PC-3 (cell line): Measurements from ENCODE around the gene NDUFS2. TPM values are rescaled to one million over a fixed set of nuclear protein-coding genes. Genes with fewer than 3 reads are reported as not detected.

Experiments used
- ATAC-seq: fragments of 200-7000 bp; cut with Tn5 transposase; 2 replicates; pipeline ENCODE4 v1.9.1; 2020; ENCODE audit warnings: mild to moderate bottlenecking, moderate library complexity
- BruUV-seq: library from RNA; stranded (reverse); fragments of 400-500 nt; replicated peaks from 2 replicates; lab custom pipeline; 2021; lab: Mats Ljungman, UMichigan
- CTCF ChIA-PET: fragments of 300-600 bp; sonication (Branson Sonifier 250); formaldehyde crosslinking; loops from one replicate; lab custom pipeline; 2022; ENCODE audit warnings: antibody characterized with exemption; lab: Charles Lee
- POLR2A ChIA-PET: fragments of 300-600 bp; sonication (Branson Sonifier 250); formaldehyde crosslinking; loops from one replicate; lab custom pipeline; 2022; ENCODE audit warnings: antibody characterized with exemption; ENCODE audit not compliant: unreplicated experiment; lab: Charles Lee
- DNase-seq: peaks from one replicate; pipeline ENCODE4 v3.0.0-alpha.2; 2015
- H2AFZ ChIP-seq: fragments of 300-600 bp; sonication (generic); 2 replicates; pipeline ENCODE4 v1.6.0; 2016; ENCODE audit warnings: antibody characterized with exemption, low read length
- H3F3A ChIP-seq: fragments of 300-600 bp; sonication (generic); one replicate; pipeline ENCODE4 v1.6.0; 2017; ENCODE audit warnings: antibody characterized with exemption, low read length, control low read depth, mild to moderate bottlenecking; ENCODE audit not compliant: unreplicated experiment
- H3K27ac ChIP-seq: fragments of 300-600 bp; sonication (generic); 2 replicates; pipeline ENCODE4 v1.5.1; 2016; ENCODE audit warnings: mild to moderate bottlenecking, low read length
- H3K27me3 ChIP-seq: fragments of 300-600 bp; sonication (generic); 2 replicates; pipeline ENCODE4 v1.6.1; 2016; ENCODE audit warnings: low read length, mixed read lengths
- H3K36me3 ChIP-seq: fragments of 300-600 bp; sonication (generic); 2 replicates; pipeline ENCODE4 v1.6.1; 2016; ENCODE audit warnings: low read depth, mixed run types, low read length, mixed read lengths
- H3K4me1 ChIP-seq: fragments of 300-600 bp; sonication (generic); 2 replicates; pipeline ENCODE4 v1.5.1; 2016; ENCODE audit warnings: low read length; ENCODE audit not compliant: insufficient read depth
- H3K4me2 ChIP-seq: fragments of 300-600 bp; sonication (generic); 2 replicates; pipeline ENCODE4 v1.6.0; 2016; ENCODE audit warnings: low read length
- H3K4me3 ChIP-seq: fragments of 300-600 bp; sonication (generic); 2 replicates; pipeline ENCODE4 v1.5.1; 2016; ENCODE audit warnings: mild to moderate bottlenecking, low read length, mixed read lengths
- H3K79me2 ChIP-seq: fragments of 300-600 bp; sonication (generic); 2 replicates; pipeline ENCODE4 v1.6.1; 2017; ENCODE audit warnings: low read length, mixed read lengths
- H3K9ac ChIP-seq: fragments of 300-600 bp; sonication (generic); 2 replicates; pipeline ENCODE4 v1.6.0; 2016; ENCODE audit warnings: mild to moderate bottlenecking, low read length
- H3K9me2 ChIP-seq: fragments of 300-600 bp; sonication (generic); replicated peaks from 2 replicates; pipeline ENCODE4 v1.6.1; 2016; ENCODE audit warnings: mixed run types, low read length, mixed read lengths
- H3K9me3 ChIP-seq: fragments of 300-600 bp; sonication (generic); 2 replicates; pipeline ENCODE4 v1.6.1; 2016; ENCODE audit warnings: low read length, mixed read lengths
- H4K20me1 ChIP-seq: fragments of 300-600 bp; sonication (generic); 2 replicates; pipeline ENCODE4 v1.6.1; 2016; ENCODE audit warnings: low read length, mixed read lengths
- EZH2 ChIP-seq: fragments of 300-600 bp; sonication (generic); IDR thresholded peaks from one replicate; pipeline ENCODE4 v1.6.1; 2017; ENCODE audit warnings: antibody characterized with exemption, mild to moderate bottlenecking, low read length; ENCODE audit not compliant: unreplicated experiment
- EZH2phosphoT487 ChIP-seq: fragments of 300-600 bp; sonication (generic); IDR thresholded peaks from 2 replicates; pipeline ENCODE4 v1.6.1; 2018; ENCODE audit warnings: mild to moderate bottlenecking, antibody characterized with exemption, low read length, borderline replicate concordance
- intact Hi-C: fragments of 100-400 bp; cut with micrococcal nuclease; formaldehyde crosslinking; loops from 2 replicates; pipeline ENCODE4 v1.9.0; 2023
- microRNA-seq: library from miRNA; unstranded; fragments of <30 nt; microRNA quantifications from one replicate; pipeline ENCODE4 v1.1.0, GENCODE V29; 2020; ENCODE audit not compliant: unreplicated experiment
- total RNA-seq: library from RNA; depleted of rRNA; stranded (reverse); fragments of >200 nt; gene quantifications from 2 replicates; pipeline ENCODE4 v1.2.3, GENCODE V29; 2014; rRNA removed
- TF ChIP-seq, protein P1 (sequence below): fragments of 300-600 bp; sonication (generic); conservative IDR thresholded peaks from 2 replicates; pipeline ENCODE4 v1.5.1; 2017; ENCODE audit warnings: antibody characterized with exemption, low read depth, mild to moderate bottlenecking, low read length

The NDUFS2 gene
- total RNA-seq, 1 experiment from 2014 or later: 168 TPM

DNA sequence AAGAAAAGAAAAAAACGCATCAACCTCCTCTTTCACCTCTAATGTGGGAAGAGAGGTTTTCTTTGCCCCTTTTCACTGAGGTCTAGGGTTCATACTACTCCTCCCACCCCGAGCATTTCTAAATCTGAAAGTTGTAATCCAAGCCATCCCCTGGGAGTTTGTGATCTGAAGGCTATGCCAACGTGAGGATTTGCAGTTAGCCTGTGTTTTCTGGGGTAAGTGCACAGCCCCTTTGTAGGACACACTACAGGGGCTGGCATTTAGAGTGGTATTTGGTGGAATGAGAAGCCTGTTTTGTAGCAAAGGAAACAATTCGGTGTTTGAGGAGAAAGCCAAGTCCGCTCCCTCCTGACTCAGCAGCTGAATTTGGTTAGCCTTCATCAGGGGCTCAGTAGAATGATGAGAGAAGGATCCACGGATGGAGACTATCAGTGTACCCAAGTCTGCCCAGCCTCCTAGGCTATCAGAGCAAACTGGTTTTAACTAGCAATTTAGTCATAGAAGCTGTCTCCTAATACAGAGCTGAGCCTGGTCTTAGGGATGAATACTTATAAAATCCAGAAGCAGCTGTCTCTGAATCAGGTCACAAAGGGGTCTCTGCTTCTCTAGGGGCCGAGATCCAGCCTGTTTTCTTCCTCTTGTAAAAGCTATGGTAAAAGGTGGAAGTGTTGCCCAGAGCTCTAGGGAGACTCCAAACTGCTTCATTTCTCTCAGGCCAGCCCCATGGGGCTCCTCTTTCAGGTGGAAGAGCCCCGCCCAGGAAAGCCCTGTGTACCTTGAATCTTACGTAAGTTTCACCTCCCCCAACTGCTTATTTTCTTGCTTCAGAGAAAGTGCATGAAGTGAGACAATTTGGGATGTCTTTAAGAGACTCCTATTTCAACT lies 58.5 kb downstream of the NDUFS2 start:
- ChIA-PET POLR2A (no interaction called here), CTCF (no interaction called here)
- Histone ChIP-seq H3K9ac (no peak overlapping the region), H3K4me2 (peak overlapping the region; percentile 10; the same call in 1 of the 2 replicates), H3K27ac (no peak overlapping the region), H3K4me1 (no peaks in the 10 kb centered on the region), H3K79me2 (no peaks in the 10 kb centered on the region), H2AFZ (no peak overlapping the region), H3K9me2 (no peaks in the 10 kb centered on the region), H3K27me3 (peaks cover 27% of the 10 kb centered on the region), H4K20me1 (no peaks in the 10 kb centered on the region), H3K36me3 (no peaks in the 10 kb centered on the region), H3F3A (no peaks in the 10 kb centered on the region), H3K9me3 (peaks cover 6% of the 10 kb centered on the region; the same call in 1 of the 2 replicates), H3K4me3 (no peak overlapping the region)
- intact Hi-C loops: no loop called here
- no TSS peak for BruUV-seq
- DNase-seq (no peak), ATAC-seq (peak; percentile 44)
- TF ChIP-seq, protein P1, sequence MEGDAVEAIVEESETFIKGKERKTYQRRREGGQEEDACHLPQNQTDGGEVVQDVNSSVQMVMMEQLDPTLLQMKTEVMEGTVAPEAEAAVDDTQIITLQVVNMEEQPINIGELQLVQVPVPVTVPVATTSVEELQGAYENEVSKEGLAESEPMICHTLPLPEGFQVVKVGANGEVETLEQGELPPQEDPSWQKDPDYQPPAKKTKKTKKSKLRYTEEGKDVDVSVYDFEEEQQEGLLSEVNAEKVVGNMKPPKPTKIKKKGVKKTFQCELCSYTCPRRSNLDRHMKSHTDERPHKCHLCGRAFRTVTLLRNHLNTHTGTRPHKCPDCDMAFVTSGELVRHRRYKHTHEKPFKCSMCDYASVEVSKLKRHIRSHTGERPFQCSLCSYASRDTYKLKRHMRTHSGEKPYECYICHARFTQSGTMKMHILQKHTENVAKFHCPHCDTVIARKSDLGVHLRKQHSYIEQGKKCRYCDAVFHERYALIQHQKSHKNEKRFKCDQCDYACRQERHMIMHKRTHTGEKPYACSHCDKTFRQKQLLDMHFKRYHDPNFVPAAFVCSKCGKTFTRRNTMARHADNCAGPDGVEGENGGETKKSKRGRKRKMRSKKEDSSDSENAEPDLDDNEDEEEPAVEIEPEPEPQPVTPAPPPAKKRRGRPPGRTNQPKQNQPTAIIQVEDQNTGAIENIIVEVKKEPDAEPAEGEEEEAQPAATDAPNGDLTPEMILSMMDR: no peak
- TF ChIP-seq EZH2 (no peak), EZH2phosphoT487 (no peak)

- peaks cover 27% of the 10 kb centered on the region for H3K27me3 ChIP-seq
- no peaks in the 10 kb centered on the region for H3K36me3 ChIP-seq
- DNase-seq: peak; percentile 24
- no TSS peak for BruUV-seq
- H3K27ac ChIP-seq: no peak overlapping the region
- H3K9me3 ChIP-seq: peaks cover 6% of the 10 kb centered on the region; the same call in 1 of the 2 replicates
- TF ChIP-seq EZH2 (no peak), EZH2phosphoT487 (no peak)
- TF ChIP-seq, protein P1: no peak
- H3K4me2 ChIP-seq: peak overlapping the region; percentile 10; the same call in 1 of the 2 replicates
- H4K20me1 ChIP-seq: no peaks in the 10 kb centered on the region
- no peak overlapping the region for H2AFZ ChIP-seq
- ATAC-seq: peak; percentile 9; the same call in 1 of the 2 replicates
- no peaks in the 10 kb centered on the region for H3K79me2 ChIP-seq
- ChIA-PET CTCF (no interaction called here), POLR2A (interaction anchor here (0.6 kb wide), 1 partner anchor 52 kb away, joined by 3 read pairs; no protein-coding TSS in a partner anchor)
- no peak overlapping the region for H3K9ac ChIP-seq
- no peaks in the 10 kb centered on the region; the same call in 1 of the 2 replicates for H3K4me1 ChIP-seq
- intact Hi-C loops: no loop called here
- H3F3A ChIP-seq: no peaks in the 10 kb centered on the region
- H3K9me2 ChIP-seq: no peaks in the 10 kb centered on the region
- H3K4me3 ChIP-seq: no peak overlapping the region
These were observed 59.4 kb downstream of the NDUFS2 start for GRCh38 chr1:161261261-161262235.

Small RNA genes within 50 kb of the gene (microRNA-seq; reads per million reads assigned to microRNA genes)
- 2.8 reads per million, percentile 4 among the genes with 10 or more reads in this experiment for gene MIR5187

Other genes with a start within 250 kb of the NDUFS2 start
- not detected in 2 replicates for gene ITLN2, start 247.6 kb upstream of the NDUFS2 start, total RNA-seq
- 69.2 and 81.5 TPM in 2 replicates for gene F11R, start 181.2 kb upstream of the NDUFS2 start, total RNA-seq
- gene TSTD1, start 163.4 kb upstream of the NDUFS2 start, total RNA-seq: 10.2 and 16.5 TPM in 2 replicates
- 111 and 113 TPM in 2 replicates for gene USF1, start 156.4 kb upstream of the NDUFS2 start, total RNA-seq
- gene ARHGAP30, start 132.5 kb upstream of the NDUFS2 start, total RNA-seq: 0.12 and 0.55 TPM in 2 replicates
- 6.8 and 7.0 TPM in 2 replicates for gene NECTIN4, start 112.8 kb upstream of the NDUFS2 start, total RNA-seq
- gene KLHDC9, start 104.0 kb upstream of the NDUFS2 start, total RNA-seq: 3.2 and 3.3 TPM in 2 replicates
- gene PFDN2, start 84.3 kb upstream of the NDUFS2 start, total RNA-seq: 174 and 197 TPM in 2 replicates
- gene NIT1, start 84.3 kb upstream of the NDUFS2 start, total RNA-seq: 18.1 and 27.0 TPM in 2 replicates
- gene DEDD, start 69.7 kb upstream of the NDUFS2 start, total RNA-seq: 23.4 and 39.2 TPM in 2 replicates
- gene UFC1, start 48.4 kb upstream of the NDUFS2 start, total RNA-seq: 84.6 and 113 TPM in 2 replicates
- 20.6 and 24.4 TPM in 2 replicates for gene USP21, start 42.9 kb upstream of the NDUFS2 start, total RNA-seq
- gene PPOX, start 35.9 kb upstream of the NDUFS2 start, total RNA-seq: 21.8 and 22.9 TPM in 2 replicates
- gene B4GALT3, start 24.9 kb upstream of the NDUFS2 start, total RNA-seq: 76.9 and 85.4 TPM in 2 replicates
- 0.52 TPM in 1 of 2 replicates, not detected in the other for gene ADAMTS4, start 3.3 kb upstream of the NDUFS2 start, total RNA-seq
- not detected in 2 replicates for gene FCER1G, start 12.9 kb downstream of the NDUFS2 start, total RNA-seq
- gene APOA2, start 21.3 kb downstream of the NDUFS2 start, total RNA-seq: not detected in 2 replicates
- gene TOMM40L, start 23.7 kb downstream of the NDUFS2 start, total RNA-seq: 23.2 and 26.1 TPM in 2 replicates
- not detected in 2 replicates for gene NR1I3, start 35.8 kb downstream of the NDUFS2 start, total RNA-seq
- gene PCP4L1, start 56.4 kb downstream of the NDUFS2 start, total RNA-seq: 0.07 TPM in 1 of 2 replicates, not detected in the other
- gene MPZ, start 107.6 kb downstream of the NDUFS2 start, total RNA-seq: 0.18 TPM in 1 of 2 replicates, not detected in the other
- gene SDHC, start 112.0 kb downstream of the NDUFS2 start, total RNA-seq: 26.1 and 30.1 TPM in 2 replicates
- gene CFAP126, start 165.5 kb downstream of the NDUFS2 start, total RNA-seq: not detected in 2 replicates